SK-N-SH (cell line): Measurements from ENCODE around the gene MATR3.

Source experiments
- CTCF ChIP-seq: fragments of 200-600 bp; sonication (generic); IDR thresholded peaks from 2 replicates; pipeline ENCODE4 v1.6.1; 2017; ENCODE audit warnings: antibody characterized with exemption, mild to moderate bottlenecking, moderate library complexity
- ELF1 ChIP-seq: IDR thresholded peaks from 2 replicates; pipeline ENCODE4 v1.4.0; 2012
- EP300 ChIP-seq, 2 experiments: IDR thresholded peaks; 2 replicates each; pipeline versions ENCODE4 v1.4.0 to v1.6.1; 2012; ENCODE audit warnings: borderline replicate concordance in 1 of 2, low read depth in 1 of 2, low read length in 1 of 2
- EZH2phosphoT487 ChIP-seq: fragments of 200-600 bp; sonication (generic); IDR thresholded peaks from 2 replicates; pipeline ENCODE4 v1.6.1; 2017; ENCODE audit warnings: low read depth, mixed run types, mild to moderate bottlenecking, antibody characterized with exemption, moderate library complexity, borderline replicate concordance
- MAX ChIP-seq: IDR thresholded peaks from 2 replicates; pipeline ENCODE4 v1.4.0; 2012; ENCODE audit warnings: low read depth
- NRF1 ChIP-seq: IDR thresholded peaks from 2 replicates; pipeline ENCODE4 v1.6.1; 2012; ENCODE audit warnings: low read depth, mild to moderate bottlenecking, low read length
- POLR2AphosphoS5 ChIP-seq: IDR thresholded peaks from 2 replicates; pipeline ENCODE4 v1.6.1; 2012; ENCODE audit warnings: low read depth, low read length
- RAD21 ChIP-seq: IDR thresholded peaks from 2 replicates; pipeline ENCODE4 v1.6.1; 2012; ENCODE audit warnings: mild to moderate bottlenecking, low read length
- SIN3A ChIP-seq: IDR thresholded peaks from 2 replicates; pipeline ENCODE4 v1.6.1; 2012; ENCODE audit warnings: low read depth, mild to moderate bottlenecking, low read length, moderate library complexity, borderline replicate concordance
- TEAD4 ChIP-seq: IDR thresholded peaks from 2 replicates; pipeline ENCODE4 v1.4.0; 2012; ENCODE audit warnings: mild to moderate bottlenecking, borderline replicate concordance; ENCODE audit not compliant: insufficient read depth

GRCh38 chr5:139358064-139358463 is 64.5 kb downstream of the MATR3 start:
- TF ChIP-seq CTCF (no peak), EP300 (IDR thresholded peaks at IDR 0.05; ENCODE audit: borderline replicate concordance in 1 of 2, low read depth in 1 of 2, low read length in 1 of 2) (no peak), ELF1 (no peak), SIN3A (no peak), POLR2AphosphoS5 (no peak), TEAD4 (no peak), NRF1 (no peak), MAX (no peak), EZH2phosphoT487 (no peak), RAD21 (no peak)
